Tibial nerve (tissue), 3 donors: Measurements from ENCODE around the gene EPB41L4B.

Experiments used
- CTCF ChIP-seq, 5 experiments: fragments of 200-600 bp in 3 of 5; fragments of 450-650 bp in 2 of 5; sonication (generic) in 3 of 5; IDR thresholded peaks; one replicate each; pipeline ENCODE4 v1.5.1; 2016 to 2019; ENCODE audit warnings: antibody characterized with exemption in 5 of 5, mild to moderate bottlenecking in 3 of 5, moderate library complexity in 2 of 5
- POLR2A ChIP-seq, 2 donors: fragments of 450-650 bp; IDR thresholded peaks; one replicate each; pipeline ENCODE4 v1.6.1; 2017; ENCODE audit warnings: antibody characterized with exemption in 2 of 2, mild to moderate bottlenecking in 2 of 2, moderate library complexity in 2 of 2

GRCh38 chr9:109245310-109245897 lies 75.5 kb downstream of the EPB41L4B start:
- TF ChIP-seq POLR2A (IDR thresholded peaks at IDR 0.05) = no peak
- TF ChIP-seq CTCF (IDR thresholded peaks at IDR 0.05) = no peak
